Tibial nerve (tissue), 4 donors: Measurements from ENCODE around the gene LRRC8C. TPM values are rescaled to one million over a fixed set of nuclear protein-coding genes. Genes with fewer than 3 reads are reported as not detected.

Source experiments
- DNase-seq, 2 donors: peaks; one replicate each; pipeline ENCODE4 v3.0.0-alpha.2; 2019; ENCODE audit warnings: low spot score in 2 of 2
- H3K27ac ChIP-seq, 4 donors: fragments of 200-600 bp; sonication (generic) in 3 of 4; one replicate each; pipeline ENCODE4 v1.5.1; 2017 to 2019; ENCODE audit warnings: mild to moderate bottlenecking in 1 of 4
- H3K27me3 ChIP-seq, 2 donors: fragments of 200-600 bp; sonication (generic) in 1 of 2; one replicate each; pipeline versions ENCODE4 v1.5.1 to v1.6.0; 2017 to 2019
- H3K36me3 ChIP-seq, 3 donors: fragments of 200-600 bp; sonication (generic); one replicate each; pipeline ENCODE4 v1.5.1; 2018 to 2019
- H3K4me1 ChIP-seq, 4 donors: fragments of 200-600 bp; sonication (generic) in 3 of 4; one replicate each; pipeline ENCODE4 v1.5.1; 2017 to 2019
- H3K4me3 ChIP-seq, 4 donors: fragments of 200-600 bp; sonication (generic) in 3 of 4; one replicate each; pipeline ENCODE4 v1.5.1; 2017 to 2019; ENCODE audit warnings: mild to moderate bottlenecking in 1 of 4, moderate library complexity in 1 of 4
- H3K9me3 ChIP-seq, 4 donors: fragments of 200-600 bp; sonication (generic) in 3 of 4; one replicate each; pipeline ENCODE4 v1.5.1; 2017 to 2019
- EP300 ChIP-seq, 2 donors: sonication (generic); formaldehyde crosslinking; IDR thresholded peaks; one replicate each; pipeline ENCODE4 v1.6.1; 2017; ENCODE audit warnings: antibody characterized with exemption in 2 of 2, mild to moderate bottlenecking in 1 of 2
- POLR2A ChIP-seq, 2 donors: fragments of 450-650 bp; IDR thresholded peaks; one replicate each; pipeline ENCODE4 v1.6.1; 2017; ENCODE audit warnings: antibody characterized with exemption in 2 of 2, mild to moderate bottlenecking in 2 of 2, moderate library complexity in 2 of 2
- WGBS, 2 donors: methylation state at CpG; one replicate each; pipeline ENCODE4 v1.1.5; 2018; 5-methylcytosine and 5-hydroxymethylcytosine counted together
- total RNA-seq, 4 donors: library from RNA; depleted of rRNA; stranded (reverse); fragments of >200 nt; gene quantifications; one replicate each; pipeline ENCODE4 v1.1.0, GENCODE V29; 2016
- TF ChIP-seq, protein P1 (sequence below), 5 experiments: fragments of 200-600 bp in 3 of 5; fragments of 450-650 bp in 2 of 5; sonication (generic) in 3 of 5; IDR thresholded peaks; one replicate each; pipeline ENCODE4 v1.5.1; 2016 to 2019; ENCODE audit warnings: antibody characterized with exemption in 5 of 5, mild to moderate bottlenecking in 3 of 5, moderate library complexity in 2 of 5

The LRRC8C gene
- total RNA-seq, 4 donors from 2014 or later = 16.5 to 23.8 (median 20.2) TPM

DNA sequence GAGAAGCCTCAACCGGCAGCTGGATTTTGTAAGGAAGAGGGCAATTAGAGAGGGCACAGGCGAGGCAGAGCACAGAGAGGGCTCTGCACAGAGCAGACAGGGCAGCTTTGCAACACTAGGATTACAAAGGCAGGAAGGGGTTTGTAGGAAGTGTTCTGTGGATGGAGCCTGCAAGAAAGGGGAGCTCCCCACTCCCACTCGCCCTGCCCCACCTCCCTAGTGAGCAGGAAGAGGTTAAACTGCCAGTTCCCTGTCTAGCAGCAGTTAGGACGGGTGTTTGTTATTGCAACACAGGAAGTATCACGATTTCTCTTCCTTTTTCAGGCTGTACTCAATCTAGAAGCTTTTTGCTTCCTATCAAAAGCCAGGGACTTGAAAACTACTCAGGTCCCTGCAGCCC, 124.6 kb downstream of the LRRC8C start:
- H3K4me3 ChIP-seq = no peak overlapping the region
- no peaks in the 10 kb centered on the region for H3K36me3 ChIP-seq
- TF ChIP-seq, protein P1, sequence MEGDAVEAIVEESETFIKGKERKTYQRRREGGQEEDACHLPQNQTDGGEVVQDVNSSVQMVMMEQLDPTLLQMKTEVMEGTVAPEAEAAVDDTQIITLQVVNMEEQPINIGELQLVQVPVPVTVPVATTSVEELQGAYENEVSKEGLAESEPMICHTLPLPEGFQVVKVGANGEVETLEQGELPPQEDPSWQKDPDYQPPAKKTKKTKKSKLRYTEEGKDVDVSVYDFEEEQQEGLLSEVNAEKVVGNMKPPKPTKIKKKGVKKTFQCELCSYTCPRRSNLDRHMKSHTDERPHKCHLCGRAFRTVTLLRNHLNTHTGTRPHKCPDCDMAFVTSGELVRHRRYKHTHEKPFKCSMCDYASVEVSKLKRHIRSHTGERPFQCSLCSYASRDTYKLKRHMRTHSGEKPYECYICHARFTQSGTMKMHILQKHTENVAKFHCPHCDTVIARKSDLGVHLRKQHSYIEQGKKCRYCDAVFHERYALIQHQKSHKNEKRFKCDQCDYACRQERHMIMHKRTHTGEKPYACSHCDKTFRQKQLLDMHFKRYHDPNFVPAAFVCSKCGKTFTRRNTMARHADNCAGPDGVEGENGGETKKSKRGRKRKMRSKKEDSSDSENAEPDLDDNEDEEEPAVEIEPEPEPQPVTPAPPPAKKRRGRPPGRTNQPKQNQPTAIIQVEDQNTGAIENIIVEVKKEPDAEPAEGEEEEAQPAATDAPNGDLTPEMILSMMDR (IDR thresholded peaks at IDR 0.05) = no peak
- TF ChIP-seq EP300 (IDR thresholded peaks at IDR 0.05) (peak in 1 of 2 donors; percentile 10), POLR2A (IDR thresholded peaks at IDR 0.05) (no peak)
- peak overlapping the region in 1 of 4 donors; percentile 26 for H3K27ac ChIP-seq
- no peaks in the 10 kb centered on the region for H3K27me3 ChIP-seq
- H3K4me1 ChIP-seq = peaks cover 0 to 32% (median 7%) of the 10 kb centered on the region in 4 donors
- no peaks in the 10 kb centered on the region for H3K9me3 ChIP-seq
- WGBS, 2 donors = 25 to 28% methylated on average over 5 of the region's 5 CpGs
- no peak for DNase-seq

DNA sequence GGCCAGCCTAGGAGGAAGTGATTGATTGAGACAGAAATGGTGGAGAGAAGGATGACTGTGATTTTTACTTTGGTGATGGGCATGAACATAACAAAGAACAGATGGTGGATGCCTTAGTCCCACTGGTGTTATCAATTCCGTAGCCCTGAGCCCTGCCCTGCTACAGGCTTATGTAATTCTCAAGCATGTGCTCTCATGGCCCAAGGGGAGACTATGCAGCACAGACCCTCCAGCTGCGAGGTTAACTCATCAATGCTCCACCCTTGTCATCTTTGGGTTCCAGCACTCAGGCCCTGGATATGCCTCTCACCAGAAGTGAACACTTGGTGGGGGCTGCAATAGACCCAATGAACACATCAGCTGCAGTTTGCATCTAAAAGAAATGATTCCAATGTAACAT, 125.2 kb downstream of the LRRC8C start:
- Histone ChIP-seq H3K36me3 (no peaks in the 10 kb centered on the region), H3K4me3 (no peak overlapping the region), H3K4me1 (peaks cover 0 to 35% (median 8%) of the 10 kb centered on the region in 4 donors), H3K27me3 (no peaks in the 10 kb centered on the region), H3K9me3 (no peaks in the 10 kb centered on the region), H3K27ac (no peak overlapping the region)
- 69 to 72% methylated on average over 2 of the region's 2 CpGs for WGBS, 2 donors
- no peak for DNase-seq
- TF ChIP-seq, protein P1 (IDR thresholded peaks at IDR 0.05) = no peak
- no peak for TF ChIP-seq EP300 (IDR thresholded peaks at IDR 0.05)
- TF ChIP-seq POLR2A (IDR thresholded peaks at IDR 0.05) = no peak

DNA sequence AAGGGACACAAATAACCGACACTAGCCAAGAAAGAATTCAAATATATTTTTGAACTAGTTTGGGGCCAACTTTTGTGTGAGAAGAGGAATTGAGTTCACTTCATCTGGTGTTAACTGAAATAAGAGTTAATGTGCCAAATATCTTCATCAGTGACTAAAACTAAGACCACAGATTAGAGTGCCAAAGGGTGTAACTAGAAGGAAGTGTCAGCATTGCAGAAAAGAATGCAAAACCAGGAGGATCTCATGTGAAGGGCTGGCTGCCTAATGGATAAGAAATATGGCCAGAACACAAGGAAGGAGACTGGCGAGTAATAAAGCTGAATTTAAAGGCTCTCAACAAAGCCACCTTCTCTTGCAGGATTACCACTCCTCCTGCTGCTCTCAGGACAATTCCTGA, 126.1 kb downstream of the LRRC8C start:
- DNase-seq = no peak
- WGBS, 2 donors = 70 to 74% methylated on average over 2 of the region's 2 CpGs
- no peak for TF ChIP-seq POLR2A (IDR thresholded peaks at IDR 0.05)
- TF ChIP-seq, protein P1 (IDR thresholded peaks at IDR 0.05) = no peak
- Histone ChIP-seq H3K4me1 (peaks cover 0 to 42% (median 11%) of the 10 kb centered on the region in 4 donors), H3K27me3 (no peaks in the 10 kb centered on the region), H3K36me3 (no peaks in the 10 kb centered on the region), H3K9me3 (no peaks in the 10 kb centered on the region), H3K4me3 (no peak overlapping the region), H3K27ac (no peak overlapping the region)

DNA sequence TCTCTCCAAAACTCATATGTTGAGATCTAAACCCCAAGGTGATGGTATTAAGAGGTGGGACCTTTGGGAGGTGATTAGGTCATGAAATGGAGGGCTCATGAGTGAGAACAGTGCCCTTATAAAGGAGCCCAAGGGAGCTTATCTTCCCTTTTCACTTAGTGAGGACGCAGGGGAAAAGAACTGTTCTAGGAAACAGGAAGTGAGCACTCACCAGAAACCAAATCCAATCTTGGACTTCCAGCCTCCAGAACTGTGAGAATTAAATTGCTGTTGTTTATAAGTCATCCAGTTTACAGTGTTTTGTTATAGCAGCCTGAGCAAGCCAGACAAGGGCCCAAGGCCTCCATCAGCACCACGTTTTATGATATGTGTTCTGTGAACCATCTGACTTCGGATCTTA, 127.6 kb downstream of the LRRC8C start:
- TF ChIP-seq, protein P1 (IDR thresholded peaks at IDR 0.05) = no peak
- peak in 1 of 2 donors; percentile 39 for TF ChIP-seq EP300 (IDR thresholded peaks at IDR 0.05)
- TF ChIP-seq POLR2A (IDR thresholded peaks at IDR 0.05) = no peak
- WGBS, 2 donors = 82 to 85% methylated on average over 3 of the region's 3 CpGs
- Histone ChIP-seq H3K27me3 (no peaks in the 10 kb centered on the region), H3K36me3 (no peaks in the 10 kb centered on the region), H3K27ac (no peak overlapping the region), H3K4me1 (peaks cover 0 to 42% (median 11%) of the 10 kb centered on the region in 4 donors), H3K4me3 (no peak overlapping the region), H3K9me3 (no peaks in the 10 kb centered on the region)
- no peak for DNase-seq

DNA sequence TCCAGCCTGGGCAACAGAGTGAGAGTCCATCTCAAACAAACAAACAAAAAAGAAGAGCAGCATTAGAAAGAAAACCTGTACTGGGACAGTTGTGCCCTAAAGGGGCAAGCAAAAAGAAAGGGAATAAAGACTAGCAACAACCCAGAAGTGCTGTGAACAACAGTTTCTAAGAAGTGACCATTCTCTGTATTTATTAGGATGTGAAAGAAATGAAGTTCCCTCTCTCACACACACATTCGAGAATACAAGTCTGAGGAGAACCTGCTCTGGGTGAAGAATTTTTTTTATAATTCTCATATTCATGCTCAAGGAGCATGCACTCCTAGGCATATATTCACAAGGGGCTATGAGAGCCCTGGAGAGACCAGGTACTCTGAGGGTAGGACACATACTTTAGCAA, 128.4 kb downstream of the LRRC8C start:
- Histone ChIP-seq H3K27ac (no peak overlapping the region), H3K9me3 (no peaks in the 10 kb centered on the region), H3K27me3 (no peaks in the 10 kb centered on the region), H3K36me3 (no peaks in the 10 kb centered on the region), H3K4me1 (peaks cover 0 to 42% (median 11%) of the 10 kb centered on the region in 4 donors), H3K4me3 (no peak overlapping the region)
- TF ChIP-seq POLR2A (IDR thresholded peaks at IDR 0.05) = no peak
- WGBS, 2 donors = 71 to 79% methylated on average over 1 of the region's 1 CpG
- no peak for DNase-seq

DNA sequence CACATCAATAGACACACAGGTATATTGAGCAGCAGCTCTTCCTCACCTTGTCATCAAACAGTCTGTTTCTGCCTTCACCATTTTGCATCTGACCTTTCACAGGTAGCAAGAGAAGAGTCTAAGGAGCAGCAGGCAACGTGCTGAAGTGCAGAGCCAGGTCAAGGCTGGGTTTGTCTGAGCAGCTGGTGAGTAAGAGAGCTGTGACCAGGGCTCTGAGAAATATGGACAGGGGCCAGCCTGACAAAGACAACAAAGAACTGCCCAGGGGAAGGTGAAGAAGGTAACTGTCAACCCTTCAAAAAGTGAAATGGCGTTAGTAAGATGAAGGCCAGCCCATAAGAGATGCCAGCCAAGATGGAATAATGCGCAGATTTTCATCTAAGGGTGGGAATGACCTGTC, 129.0 kb downstream of the LRRC8C start:
- Histone ChIP-seq H3K4me3 (no peak overlapping the region), H3K36me3 (no peaks in the 10 kb centered on the region), H3K9me3 (no peaks in the 10 kb centered on the region), H3K4me1 (peaks cover 0 to 39% (median 11%) of the 10 kb centered on the region in 4 donors), H3K27ac (no peak overlapping the region), H3K27me3 (no peaks in the 10 kb centered on the region)
- TF ChIP-seq EP300 (IDR thresholded peaks at IDR 0.05) (no peak), POLR2A (IDR thresholded peaks at IDR 0.05) (no peak)
- TF ChIP-seq, protein P1 (IDR thresholded peaks at IDR 0.05) = no peak
- 83 to 87% methylated on average over 3 of the region's 3 CpGs for WGBS, 2 donors
- DNase-seq = no peak
